Ovary (tissue), 9 donors: Measurements from ENCODE around the gene DNAH17. TPM values are rescaled to one million over a fixed set of nuclear protein-coding genes. Genes with fewer than 3 reads are reported as not detected.

Source experiments
- DNase-seq, 5 donors: peaks; one replicate each; pipeline ENCODE4 v3.0.0-alpha.2; 2019 to 2020
- H3K27ac ChIP-seq, 2 donors: fragments of 200-600 bp; one replicate each; pipeline versions ENCODE4 v1.5.1 to v1.8.0; 2019 to 2022
- H3K27me3 ChIP-seq: fragments of 200-600 bp; one replicate; pipeline ENCODE4 v1.8.0; 2022
- H3K36me3 ChIP-seq: fragments of 200-600 bp; sonication (generic); one replicate; pipeline ENCODE4 v1.5.1; 2019
- H3K4me1 ChIP-seq: one replicate; pipeline ENCODE4 v1.8.1; 2013; ENCODE audit warnings: mild to moderate bottlenecking, moderate library complexity; ENCODE audit not compliant: insufficient read depth
- H3K4me3 ChIP-seq: fragments of 200-600 bp; sonication (generic); one replicate; pipeline ENCODE4 v1.5.1; 2017
- H3K9me3 ChIP-seq, 2 donors: fragments of 200-600 bp in 1 of 2; sonication (generic) in 1 of 2; one replicate each; pipeline versions ENCODE4 v1.5.1 to v1.8.1; 2013 to 2019; ENCODE audit warnings: mild to moderate bottlenecking in 1 of 2, moderate library complexity in 1 of 2
- CTCF ChIP-seq, 3 donors: fragments of 450-650 bp in 2 of 3; fragments of 200-600 bp in 1 of 3; IDR thresholded peaks; one replicate each; pipeline versions ENCODE4 v1.5.1 to v1.8.0; 2016 to 2022; ENCODE audit warnings: antibody characterized with exemption in 3 of 3, mild to moderate bottlenecking in 1 of 3
- EP300 ChIP-seq: sonication (generic); formaldehyde crosslinking; IDR thresholded peaks from one replicate; pipeline ENCODE4 v1.6.1; 2017; ENCODE audit warnings: antibody characterized with exemption
- POLR2A ChIP-seq: fragments of 450-650 bp; IDR thresholded peaks from one replicate; pipeline ENCODE4 v1.6.1; 2017; ENCODE audit warnings: antibody characterized with exemption, mild to moderate bottlenecking, moderate library complexity
- WGBS, 3 donors: extraction: QIAGEN DNeasy Blood & Tissue Kit in 1 of 3; methylation state at CpG; one replicate each; pipeline versions ENCODE4 v1.1.5 to v1.1.7; 2013 to 2017; 5-methylcytosine and 5-hydroxymethylcytosine counted together
- intact Hi-C, 4 donors: fragments of 100-400 bp; cut with DNase I; formaldehyde crosslinking; loops; one replicate each; pipeline versions ENCODE4 v1.11.0 to v1.15.1; 2022 to 2023
- polyA plus RNA-seq, 2 donors: library from polyadenylated mRNA; stranded (reverse); fragments of 200-250 nt in 1 of 2; fragments of 350-450 nt in 1 of 2; fragmentation: Illumina TruSeq in 1 of 2; extraction: RNeasy Lipid Tissue Mini Kit (QIAGEN cat#74804) in 1 of 2; gene quantifications; one replicate each; pipeline ENCODE4 v1.2.3, GENCODE V29; 2013 to 2014
- total RNA-seq, 7 donors: library from RNA; depleted of rRNA in 2 of 7; stranded (reverse); fragments of >200 nt in 2 of 7; fragmentation: NEBNext Ultra II Directional in 3 of 7; extraction: Animal tissue kit (Norgen Biotek cat#: 25700) in 3 of 7; gene quantifications; one replicate each; pipeline versions ENCODE4 v1.1.0 to v1.2.4, GENCODE V29; 2016 to 2023
- donor health status: DM: no; HTN: no; CAD: no; lungs with moderate emphysema.
- donor health status: DM: no; HTN: no; CAD: no.
- donor health status: Bipolar disorder and iron deficiency.
- donor health status: DM: yes; HTN: yes; CAD: no.
- donor health status: DM: no; HTN: no; CAD: no.
- donor health status: DM: yes; HTN: yes; CAD: no.

Gene DNAH17
- total and polyA plus RNA-seq, 9 donors = 0.07 to 0.25 (median 0.12) TPM; not detected in 6

- H3K4me1 ChIP-seq = no peaks in the 10 kb centered on the region
- no peaks in the 10 kb centered on the region for H3K36me3 ChIP-seq
- TF ChIP-seq CTCF (IDR thresholded peaks at IDR 0.05) (no peak), POLR2A (no peak), EP300 (no peak)
- H3K9me3 ChIP-seq = no peaks in the 10 kb centered on the region
- no peak overlapping the region for H3K4me3 ChIP-seq
- intact Hi-C loops = no loop called here
- no peak overlapping the region for H3K27ac ChIP-seq
- no peaks in the 10 kb centered on the region for H3K27me3 ChIP-seq
- WGBS, 3 donors = 91 to 93% (median 92%) methylated on average over 16 of the region's 16 CpGs
- DNase-seq = no peak
Observed at GRCh38 chr17:78522031-78522809, 55.0 kb downstream of the DNAH17 start.

GRCh38 chr17:78517421-78517820 lies 59.8 kb downstream of the DNAH17 start:
- no peaks in the 10 kb centered on the region for H3K9me3 ChIP-seq
- H3K27me3 ChIP-seq = no peaks in the 10 kb centered on the region
- no peaks in the 10 kb centered on the region for H3K36me3 ChIP-seq
- TF ChIP-seq EP300 = no peak
- TF ChIP-seq POLR2A = no peak
- no peak for TF ChIP-seq CTCF (IDR thresholded peaks at IDR 0.05)
- no peak overlapping the region for H3K27ac ChIP-seq
- intact Hi-C loops = no loop called here
- H3K4me3 ChIP-seq = no peak overlapping the region
- DNase-seq = no peak
- no peaks in the 10 kb centered on the region for H3K4me1 ChIP-seq
- WGBS, 3 donors = 14 to 28% (median 24%) methylated on average over 2 of the region's 2 CpGs

- Histone ChIP-seq H3K27ac (no peak overlapping the region), H3K9me3 (no peaks in the 10 kb centered on the region), H3K4me1 (no peaks in the 10 kb centered on the region), H3K27me3 (no peaks in the 10 kb centered on the region), H3K4me3 (no peak overlapping the region), H3K36me3 (no peaks in the 10 kb centered on the region)
- 74 to 90% (median 89%) methylated on average over 4 of the region's 4 CpGs for WGBS, 3 donors
- no peak for TF ChIP-seq EP300
- intact Hi-C loops = no loop called here
- no peak for DNase-seq
Observed at GRCh38 chr17:78515480-78515879, 61.7 kb downstream of the DNAH17 start.

GRCh38 chr17:78514521-78514920 lies 62.7 kb downstream of the DNAH17 start:
- H3K4me1 ChIP-seq = no peaks in the 10 kb centered on the region
- no peak overlapping the region for H3K4me3 ChIP-seq
- TF ChIP-seq POLR2A (no peak), CTCF (IDR thresholded peaks at IDR 0.05) (no peak), EP300 (no peak)
- no peak overlapping the region for H3K27ac ChIP-seq
- H3K27me3 ChIP-seq = no peaks in the 10 kb centered on the region
- no peak for DNase-seq
- intact Hi-C loops = no loop called here
- no peaks in the 10 kb centered on the region for H3K36me3 ChIP-seq
- WGBS, 3 donors = 90 to 94% (median 91%) methylated on average over 18 of the region's 18 CpGs
- H3K9me3 ChIP-seq = no peaks in the 10 kb centered on the region

GRCh38 chr17:78512976-78513375 lies 64.2 kb downstream of the DNAH17 start:
- H3K4me3 ChIP-seq = no peak overlapping the region
- TF ChIP-seq CTCF (IDR thresholded peaks at IDR 0.05) (no peak), POLR2A (no peak), EP300 (no peak)
- intact Hi-C loops = no loop called here
- H3K36me3 ChIP-seq = no peaks in the 10 kb centered on the region
- H3K4me1 ChIP-seq = no peaks in the 10 kb centered on the region
- 37 to 85% (median 44%) methylated on average over 4 of the region's 4 CpGs for WGBS, 3 donors
- no peak overlapping the region for H3K27ac ChIP-seq
- no peaks in the 10 kb centered on the region for H3K9me3 ChIP-seq
- no peak for DNase-seq
- H3K27me3 ChIP-seq = no peaks in the 10 kb centered on the region
